Central memory CD8-positive, alpha-beta T cell (primary cell): ENCODE measurements around the gene HES5.
"Not testable (repeated sequence)": the region's sequence is repeated elsewhere in the genome, so short reads cannot be mapped to it uniquely, and the experiment has no call there.

ENCODE experiments used
- ATAC-seq: fragments of 150-1000 bp; cut with Tn5 transposase; replicated peaks from 2 replicates; pipeline ENCODE4 v1.10.0; 2022; ENCODE audit warnings: mild to moderate bottlenecking, moderate FRiP score, moderate number of reproducible peaks; ENCODE audit not compliant: poor library complexity, severe bottlenecking; ENCODE audit errors: extremely low read depth
- DNase-seq, 2 donors: peaks; one replicate each; pipeline ENCODE4 v3.0.0; 2021; ENCODE audit warnings: low spot score in 2 of 2
- H3K27ac Mint-ChIP-seq: one replicate; pipeline ENCODE4 v1.8.0; 2022; ENCODE audit warnings: low read depth, mild to moderate bottlenecking, moderate library complexity, mixed read lengths
- H3K27me3 Mint-ChIP-seq: one replicate; pipeline ENCODE4 v1.8.0; 2022; ENCODE audit warnings: mixed read lengths
- H3K36me3 Mint-ChIP-seq: one replicate; pipeline ENCODE4 v1.8.0; 2022; ENCODE audit warnings: mild to moderate bottlenecking, moderate library complexity, mixed read lengths; ENCODE audit not compliant: insufficient read depth
- H3K4me1 Mint-ChIP-seq: one replicate; pipeline ENCODE4 v1.8.0; 2022; ENCODE audit warnings: mixed read lengths
- H3K4me3 Mint-ChIP-seq: one replicate; pipeline ENCODE4 v1.8.0; 2022; ENCODE audit warnings: mild to moderate bottlenecking, moderate library complexity, mixed read lengths
- H3K9me3 Mint-ChIP-seq: one replicate; pipeline ENCODE4 v1.8.0; 2022; ENCODE audit warnings: mixed read lengths

The HES5 gene

DNA sequence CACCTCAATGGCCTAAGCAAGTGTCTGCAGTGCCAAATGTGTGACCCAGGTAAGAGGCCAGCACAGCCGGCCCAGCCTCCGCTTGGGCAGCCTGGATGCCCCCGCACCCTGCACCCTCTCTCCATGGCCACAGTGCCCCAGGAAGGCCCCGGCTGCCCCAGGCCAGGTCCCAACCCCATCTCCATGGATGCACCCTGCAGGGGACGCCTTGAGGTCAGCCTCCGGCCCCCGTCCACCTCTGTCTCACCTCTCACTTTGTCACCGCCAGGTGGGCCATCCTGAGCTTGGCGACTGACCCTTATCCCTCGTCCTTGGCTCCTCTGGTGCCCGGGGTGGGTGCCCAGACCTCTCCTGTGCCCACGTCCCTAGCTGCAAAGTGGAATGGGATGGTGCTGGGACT is 28.4 kb upstream of the HES5 start:
- Mint-ChIP-seq H3K27me3 (no peaks in the 10 kb centered on the region), H3K4me3 (peak overlapping the region; percentile 93), H3K36me3 (peaks cover 18% of the 10 kb centered on the region), H3K9me3 (no peaks in the 10 kb centered on the region), H3K27ac (peak overlapping the region; percentile 95), H3K4me1 (peaks cover 50% of the 10 kb centered on the region)
- DNase-seq (no peak), ATAC-seq (no peak)

DNA sequence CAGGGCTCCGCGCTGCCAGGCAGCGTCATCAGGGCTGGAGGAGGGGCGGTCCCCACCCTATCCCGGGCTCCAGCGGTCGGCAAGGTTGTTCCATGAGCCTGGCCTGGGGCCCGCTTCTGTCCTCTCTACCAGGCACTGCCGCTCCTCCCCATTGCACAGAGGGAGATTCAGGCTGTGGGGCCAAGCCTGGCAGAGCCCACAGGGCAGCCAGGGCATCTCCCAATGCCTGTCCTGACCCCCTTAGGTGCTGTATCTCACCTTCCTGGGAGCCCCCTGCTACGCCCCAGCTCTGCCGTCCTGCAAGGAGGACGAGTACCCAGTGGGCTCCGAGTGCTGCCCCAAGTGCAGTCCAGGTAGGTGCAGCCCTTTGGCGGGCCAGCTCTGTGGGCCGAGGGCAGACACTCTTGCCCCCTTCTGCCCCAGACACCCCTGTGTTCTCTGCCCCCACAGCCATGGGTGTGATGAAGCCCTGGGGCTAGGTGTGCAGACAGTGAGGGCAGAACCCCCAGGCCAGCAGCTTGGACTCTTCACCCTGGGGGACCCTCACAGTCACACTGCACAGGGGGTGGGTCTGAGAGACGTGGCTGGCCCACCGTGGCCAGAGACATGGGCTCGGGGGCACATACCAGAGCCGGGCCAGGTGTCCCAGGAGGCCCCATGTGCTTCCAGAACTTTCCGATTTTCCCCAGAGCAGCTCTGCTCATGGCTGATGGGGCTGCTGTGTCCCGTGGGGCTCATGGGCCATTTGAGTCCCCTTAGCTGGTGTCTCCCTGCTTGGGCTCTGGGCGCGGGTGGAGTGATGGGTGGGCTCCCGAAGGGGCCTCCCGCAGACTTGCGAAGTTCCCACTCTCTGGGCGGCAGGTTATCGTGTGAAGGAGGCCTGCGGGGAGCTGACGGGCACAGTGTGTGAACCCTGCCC is 27.7 kb upstream of the HES5 start:
- no peaks in the 10 kb centered on the region for H3K27me3 Mint-ChIP-seq

DNA sequence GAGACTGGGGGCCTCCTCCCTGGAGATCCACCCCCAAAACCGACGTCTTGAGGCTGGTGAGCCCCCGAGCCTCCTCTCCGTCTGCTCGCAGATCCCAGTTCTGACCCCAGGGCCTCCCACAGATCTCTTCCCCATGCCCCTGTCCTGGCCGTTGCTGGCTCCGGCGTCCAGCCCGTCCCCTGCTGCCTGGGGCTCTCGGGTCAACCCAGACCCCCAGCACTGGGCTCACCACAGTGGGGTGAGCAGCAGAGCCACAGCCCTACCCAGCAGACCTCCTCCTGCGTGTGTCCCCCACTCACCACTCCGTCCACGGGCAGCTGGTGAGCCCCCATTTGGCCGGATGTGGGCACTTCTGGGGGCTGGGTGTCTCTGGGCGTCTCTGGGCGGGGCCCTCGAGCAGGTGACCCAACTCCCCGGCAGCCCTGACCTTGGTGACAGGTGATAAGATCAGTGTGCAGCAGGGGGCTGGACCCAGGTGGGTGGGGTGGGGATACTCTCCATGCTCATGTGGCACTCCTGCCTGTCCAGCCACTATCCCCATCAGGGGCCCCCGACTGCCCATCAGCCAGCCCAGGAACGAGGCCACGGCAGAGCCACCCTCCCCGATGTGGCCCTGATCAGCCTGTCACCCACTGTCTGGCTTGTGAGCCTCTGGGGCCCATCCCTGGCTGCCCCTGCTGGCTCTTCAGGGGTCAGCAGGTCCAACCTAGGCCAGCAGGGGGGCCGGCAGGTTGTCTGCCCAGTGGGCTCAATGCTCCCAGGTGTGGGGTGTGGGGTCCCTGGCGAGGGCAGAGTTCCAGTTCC is 26.8 kb upstream of the HES5 start:
- Mint-ChIP-seq H3K4me1 (peaks cover 50% of the 10 kb centered on the region), H3K36me3 (peaks cover 18% of the 10 kb centered on the region), H3K27ac (peak overlapping the region; percentile 95), H3K9me3 (no peaks in the 10 kb centered on the region), H3K27me3 (no peaks in the 10 kb centered on the region), H3K4me3 (peak overlapping the region; percentile 93)
- ATAC-seq = peak; percentile 1
- DNase-seq = no peak

More for the DNA sequence above, 27.7 kb upstream of the HES5 start:
- no peaks in the 10 kb centered on the region for H3K9me3 Mint-ChIP-seq
- ATAC-seq (no peak), DNase-seq (no peak)
- peaks cover 18% of the 10 kb centered on the region for H3K36me3 Mint-ChIP-seq
- H3K4me1 Mint-ChIP-seq = peaks cover 50% of the 10 kb centered on the region
- peak overlapping the region; percentile 93 for H3K4me3 Mint-ChIP-seq
- peak overlapping the region; percentile 95 for H3K27ac Mint-ChIP-seq

DNA sequence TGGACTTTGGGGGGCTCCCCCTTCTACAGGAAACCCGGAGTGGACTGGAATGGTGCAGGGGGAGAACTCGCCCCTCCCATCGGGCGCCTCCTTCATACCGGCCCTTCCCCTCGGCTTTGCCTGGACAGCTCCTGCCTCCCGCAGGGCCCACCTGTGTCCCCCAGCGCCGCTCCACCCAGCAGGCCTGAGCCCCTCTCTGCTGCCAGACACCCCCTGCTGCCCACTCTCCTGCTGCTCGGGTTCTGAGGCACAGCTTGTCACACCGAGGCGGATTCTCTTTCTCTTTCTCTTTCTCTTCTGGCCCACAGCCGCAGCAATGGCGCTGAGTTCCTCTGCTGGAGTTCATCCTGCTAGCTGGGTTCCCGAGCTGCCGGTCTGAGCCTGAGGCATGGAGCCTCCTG is 26.2 kb upstream of the HES5 start, which contains the start of gene TNFRSF14:
TSS of gene TNFRSF14 (plus strand) at position 95 of the 401 bp plus-strand sequence. CDS start at position 389, 294 bp downstream.
- H3K9me3 Mint-ChIP-seq = no peaks in the 10 kb centered on the region
- DNase-seq = peak; percentile 60
- peaks cover 50% of the 10 kb centered on the region for H3K4me1 Mint-ChIP-seq
- H3K4me3 Mint-ChIP-seq = peak within 1 kb of the TSS; percentile 93
- H3K27ac Mint-ChIP-seq = peak within 1 kb of the TSS; percentile 95
- ATAC-seq = peak; percentile 86
- H3K36me3 Mint-ChIP-seq = peaks cover 17% of the 10 kb centered on the region
- no peaks in the 10 kb centered on the region for H3K27me3 Mint-ChIP-seq

DNA sequence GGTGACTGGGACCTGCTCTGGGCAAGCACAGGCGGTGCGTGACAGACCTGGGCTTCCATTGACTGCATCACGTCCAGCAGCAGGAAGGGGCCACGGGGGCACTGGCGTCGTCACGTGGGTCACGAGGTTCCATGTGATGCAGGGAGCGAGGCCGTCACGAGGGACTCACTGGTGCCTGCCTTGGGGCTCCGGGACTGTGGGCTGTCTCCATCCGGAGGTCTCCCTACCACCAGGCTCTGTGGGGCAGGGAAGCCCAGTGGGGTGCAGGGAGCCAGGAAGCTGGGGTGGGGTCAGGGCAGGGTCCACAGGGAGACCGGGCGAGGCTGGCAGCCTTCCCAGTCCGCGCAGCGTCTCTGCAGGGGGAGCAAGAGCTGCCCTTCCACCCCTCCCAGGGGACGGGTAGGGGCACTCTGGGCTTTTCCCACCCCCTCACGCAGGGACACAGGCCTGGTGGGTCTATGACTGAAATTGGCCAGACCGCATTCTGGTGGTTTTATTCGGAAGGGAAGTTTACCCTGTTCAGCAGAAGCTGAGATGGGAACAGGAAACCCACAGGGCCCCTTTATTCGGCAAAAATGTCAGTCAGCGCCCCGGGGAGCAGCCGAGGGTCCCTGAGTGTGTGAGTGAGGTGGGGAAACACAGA is 25.7 kb upstream of the HES5 start:
- DNase-seq = peak; percentile 49 to 53
- Mint-ChIP-seq H3K27ac (peak overlapping the region; percentile 95), H3K4me1 (peaks cover 50% of the 10 kb centered on the region)

DNA sequence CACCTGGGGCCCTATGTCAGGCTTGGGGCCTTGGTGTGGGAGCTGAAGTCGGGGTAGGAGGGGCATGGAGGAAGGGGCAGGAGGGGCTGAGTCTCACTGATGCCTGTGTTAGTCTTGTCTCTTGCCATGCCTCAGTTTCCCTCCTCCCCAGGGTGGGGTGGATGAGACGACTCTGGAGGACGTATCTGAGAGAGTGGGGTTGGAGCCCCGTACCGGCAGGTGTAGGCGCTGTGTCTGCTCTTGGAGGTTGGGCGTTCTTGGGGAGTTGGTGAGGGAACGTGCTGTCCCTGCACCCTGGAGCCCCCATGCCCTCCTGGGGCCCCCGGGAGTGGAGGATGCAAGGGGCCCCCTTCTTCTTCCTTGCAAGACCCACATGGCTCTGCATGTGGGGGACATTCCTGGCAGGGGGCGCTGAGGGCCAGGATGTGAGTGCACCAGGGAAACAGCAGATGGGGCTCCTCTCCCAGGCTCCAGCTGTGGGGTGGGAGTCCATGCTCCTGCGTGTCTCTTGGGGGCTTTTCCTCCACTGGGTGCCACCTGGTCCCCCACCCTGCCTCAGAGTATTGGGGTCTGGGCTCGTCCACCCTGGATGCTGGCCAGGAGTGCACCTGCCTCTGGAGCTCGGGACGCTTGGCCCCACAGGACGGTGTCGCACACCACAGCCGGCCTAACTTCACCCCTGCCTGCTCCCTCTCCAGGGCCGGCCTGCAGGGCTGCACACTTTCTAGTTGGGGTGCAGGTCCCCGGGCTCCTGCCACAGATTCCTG is 24.7 kb upstream of the HES5 start:
- peak overlapping the region; percentile 95 for H3K27ac Mint-ChIP-seq
- no peaks in the 10 kb centered on the region for H3K9me3 Mint-ChIP-seq
- peak overlapping the region; percentile 93 for H3K4me3 Mint-ChIP-seq
- DNase-seq (no peak), ATAC-seq (no peak)
- peaks cover 50% of the 10 kb centered on the region for H3K4me1 Mint-ChIP-seq
- no peaks in the 10 kb centered on the region for H3K27me3 Mint-ChIP-seq
- peaks cover 16% of the 10 kb centered on the region for H3K36me3 Mint-ChIP-seq

More for the DNA sequence above, 25.7 kb upstream of the HES5 start:
- H3K9me3 Mint-ChIP-seq = no peaks in the 10 kb centered on the region
- H3K36me3 Mint-ChIP-seq = peaks cover 16% of the 10 kb centered on the region
- no peaks in the 10 kb centered on the region for H3K27me3 Mint-ChIP-seq
- ATAC-seq = peak; percentile 59
- peak overlapping the region; percentile 93 for H3K4me3 Mint-ChIP-seq

DNA sequence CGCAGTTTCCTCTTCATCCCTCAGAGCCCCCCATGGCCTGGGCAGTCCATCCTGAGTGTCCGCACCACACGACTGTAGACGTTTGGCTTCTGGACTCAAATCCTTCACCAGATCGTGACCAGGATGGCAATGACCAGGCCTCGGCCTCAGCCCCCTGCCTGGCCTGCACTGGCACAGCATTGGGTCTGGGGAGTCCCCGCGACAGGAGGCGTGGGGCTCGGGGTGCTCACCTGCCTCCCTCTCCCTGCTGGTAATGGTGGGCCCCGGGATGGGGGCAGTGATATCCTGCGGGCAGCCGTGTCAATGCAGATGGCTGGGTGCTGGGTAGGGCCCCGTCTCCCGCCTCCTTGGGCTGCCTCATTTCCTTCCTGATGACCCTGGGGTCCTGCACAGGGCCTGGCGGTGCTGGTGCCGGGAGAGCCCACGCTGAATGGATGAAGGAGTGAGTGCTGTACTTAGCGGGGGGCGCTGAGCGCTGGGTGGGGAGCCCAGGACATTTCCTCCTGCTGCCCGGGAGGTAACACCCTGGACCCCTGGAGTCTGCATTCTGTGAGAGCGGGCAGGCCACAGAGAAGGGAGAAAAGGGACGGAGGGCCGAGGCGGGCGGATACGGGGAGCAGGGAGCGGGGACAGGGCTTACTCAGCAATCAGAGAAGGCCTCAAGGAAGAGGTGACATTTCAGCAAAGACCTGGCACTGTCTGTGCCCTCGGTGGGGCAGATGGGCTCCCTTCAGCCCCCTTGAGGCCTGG is 24.0 kb upstream of the HES5 start:
- H3K36me3 Mint-ChIP-seq = peaks cover 17% of the 10 kb centered on the region

DNA sequence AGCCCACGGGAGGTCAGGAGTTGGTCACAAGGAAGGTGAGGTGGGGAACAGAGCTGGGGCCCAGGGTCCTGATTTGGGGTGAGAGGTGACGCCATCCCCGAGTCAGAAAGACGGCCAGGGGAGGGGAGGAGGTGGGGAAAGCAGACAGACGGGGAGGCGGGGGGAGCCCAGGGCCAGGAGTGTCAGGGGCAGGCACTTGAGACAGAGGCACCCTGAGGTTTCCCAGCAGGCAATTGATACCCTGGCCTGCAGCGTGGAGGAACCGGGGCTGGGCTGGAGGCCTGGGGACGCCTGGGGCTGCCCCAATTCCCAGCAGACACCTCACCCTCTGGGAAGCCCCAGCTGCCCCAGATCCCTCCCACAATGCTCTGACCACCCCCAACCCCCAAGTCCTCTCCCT is 23.0 kb upstream of the HES5 start:
- Mint-ChIP-seq H3K4me1 (peaks cover 42% of the 10 kb centered on the region), H3K36me3 (peaks cover 19% of the 10 kb centered on the region)
- not testable (repeated sequence) for H3K9me3 Mint-ChIP-seq, DNase-seq, ATAC-seq, H3K27me3 Mint-ChIP-seq, H3K27ac Mint-ChIP-seq, H3K4me3 Mint-ChIP-seq

More for the DNA sequence above, 24.0 kb upstream of the HES5 start:
- Mint-ChIP-seq H3K4me1 (peaks cover 50% of the 10 kb centered on the region), H3K4me3 (peak overlapping the region; percentile 93), H3K9me3 (no peaks in the 10 kb centered on the region), H3K27ac (peak overlapping the region; percentile 95), H3K27me3 (no peaks in the 10 kb centered on the region)
- DNase-seq = no peak
- ATAC-seq = no peak

DNA sequence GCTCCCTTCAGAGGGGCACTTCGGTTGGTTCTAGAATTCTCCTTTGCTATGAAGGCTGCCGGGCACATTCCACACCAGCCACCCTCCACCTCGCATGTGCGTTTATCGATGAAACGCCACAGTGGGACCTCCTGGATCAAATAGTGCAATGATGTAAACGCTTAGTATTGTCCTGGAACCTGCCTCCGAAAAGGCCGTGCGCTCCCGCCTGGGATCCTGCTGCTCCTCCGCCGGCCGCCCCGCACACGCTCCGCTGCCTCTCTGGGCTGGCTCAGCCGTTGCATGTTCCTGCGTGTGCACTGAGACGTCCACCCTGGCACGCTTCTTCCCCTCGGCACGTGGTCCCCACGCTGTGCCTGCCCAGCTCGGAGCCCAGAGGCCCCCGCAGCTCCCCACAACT is 22.1 kb upstream of the HES5 start:
- ATAC-seq (no peak), DNase-seq (no peak)
- Mint-ChIP-seq H3K36me3 (peaks cover 26% of the 10 kb centered on the region), H3K27me3 (no peaks in the 10 kb centered on the region), H3K4me1 (peaks cover 33% of the 10 kb centered on the region), H3K9me3 (no peaks in the 10 kb centered on the region), H3K27ac (no peak overlapping the region), H3K4me3 (no peak overlapping the region)

DNA sequence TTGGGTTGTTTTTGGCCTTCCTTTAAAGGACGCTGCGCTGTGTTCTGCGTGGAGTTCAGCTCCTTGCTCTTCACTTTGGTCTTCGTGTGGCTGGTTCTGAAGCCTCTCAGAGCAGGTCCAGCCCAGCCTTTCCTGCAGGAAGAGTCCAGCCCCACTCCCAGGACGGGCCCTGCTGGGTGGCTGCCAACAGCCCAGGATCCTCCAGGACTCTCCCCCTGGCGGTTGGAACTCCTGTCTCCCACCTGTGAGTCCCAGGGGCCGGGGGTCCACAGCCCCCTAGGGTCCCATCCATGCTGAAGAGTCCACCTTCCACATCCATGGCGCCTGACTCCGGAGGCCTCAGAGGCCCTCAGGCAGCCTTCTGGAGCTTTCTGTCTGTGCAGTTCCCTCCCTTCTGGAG is 21.5 kb upstream of the HES5 start:
- H3K4me3 Mint-ChIP-seq, DNase-seq, ATAC-seq, H3K27me3 Mint-ChIP-seq, H3K9me3 Mint-ChIP-seq, H3K27ac Mint-ChIP-seq: not testable (repeated sequence)
- Mint-ChIP-seq H3K4me1 (peaks cover 33% of the 10 kb centered on the region), H3K36me3 (peaks cover 30% of the 10 kb centered on the region)

DNA sequence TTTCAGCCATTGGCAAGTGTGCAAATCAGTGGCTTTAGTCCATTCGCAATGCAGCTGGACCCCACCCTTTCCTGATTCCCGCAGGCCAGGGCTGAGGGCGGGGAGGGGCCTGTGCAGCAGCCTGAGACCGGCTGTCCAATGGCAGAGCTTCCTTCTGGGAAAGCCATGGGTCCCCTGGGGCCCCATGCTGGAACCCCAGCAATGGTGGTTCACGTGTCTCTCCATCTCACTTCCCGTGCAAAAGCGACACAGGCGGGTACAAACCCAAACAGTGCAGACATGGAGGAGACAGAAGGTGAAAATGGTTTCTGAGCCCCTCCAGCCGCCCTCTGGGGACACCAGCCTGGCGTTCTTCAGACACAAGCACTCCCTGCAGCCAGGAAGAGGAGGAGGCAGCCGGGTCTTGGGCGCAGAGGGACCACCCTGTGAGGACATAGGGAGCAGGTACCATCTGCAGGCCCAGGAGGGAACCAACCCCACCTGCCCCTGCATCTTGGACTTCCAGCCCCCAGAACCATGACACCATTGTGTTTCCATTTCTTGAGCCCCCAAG is 20.3 kb upstream of the HES5 start:
- not testable (repeated sequence) for ATAC-seq, H3K9me3 Mint-ChIP-seq, H3K27me3 Mint-ChIP-seq, DNase-seq, H3K4me3 Mint-ChIP-seq
- H3K36me3 Mint-ChIP-seq = peaks cover 26% of the 10 kb centered on the region
- H3K27ac Mint-ChIP-seq = peak overlapping the region; percentile 94
- H3K4me1 Mint-ChIP-seq = peaks cover 21% of the 10 kb centered on the region
